GM18909 (cell line): ENCODE results near the gene STARD13.
"Not testable (repeated sequence)": the region's sequence is repeated elsewhere in the genome, so short reads cannot be mapped to it uniquely, and the experiment has no call there.

ENCODE experiments used
- ATAC-seq: cut with Tn5 transposase; IDR thresholded peaks from one replicate; pipeline ENCODE4 v1.9.1; 2021; ENCODE audit warnings: mild to moderate bottlenecking; ENCODE audit not compliant: unreplicated experiment, poor library complexity

STARD13 gene

GRCh38 chr13:33183431-33184111 lies 102.0 kb downstream of the STARD13 start:
- ATAC-seq, result peak; percentile 32

- peak; percentile 63 for ATAC-seq
Observed at GRCh38 chr13:33182729-33183128, 102.8 kb downstream of the STARD13 start.

- ATAC-seq, result no peak
Observed at GRCh38 chr13:33181264-33181663, 104.3 kb downstream of the STARD13 start.

- ATAC-seq, result no peak
Observed at GRCh38 chr13:33180122-33180804, 105.3 kb downstream of the STARD13 start.

GRCh38 chr13:33179463-33179862 lies 106.1 kb downstream of the STARD13 start:
- ATAC-seq, result no peak

GRCh38 chr13:33178209-33178840 lies 107.2 kb downstream of the STARD13 start:
- no peak for ATAC-seq

GRCh38 chr13:33177340-33178208 lies 108.0 kb downstream of the STARD13 start:
- not testable (repeated sequence) for ATAC-seq

- no peak for ATAC-seq
Observed at GRCh38 chr13:33176526-33176925, 109.0 kb downstream of the STARD13 start.

- ATAC-seq, result no peak
Observed at GRCh38 chr13:33175991-33176390, 109.6 kb downstream of the STARD13 start.

- no peak for ATAC-seq
Observed at GRCh38 chr13:33174931-33175330, 110.6 kb downstream of the STARD13 start.

- no peak for ATAC-seq
Observed at GRCh38 chr13:33174491-33174890, 111.1 kb downstream of the STARD13 start.

GRCh38 chr13:33172911-33173310 lies 112.6 kb downstream of the STARD13 start:
- no peak for ATAC-seq

- no peak for ATAC-seq
Observed at GRCh38 chr13:33172400-33172799, 113.2 kb downstream of the STARD13 start.

GRCh38 chr13:33169273-33169980 lies 116.1 kb downstream of the STARD13 start:
- ATAC-seq, result no peak

- ATAC-seq, result no peak
Observed at GRCh38 chr13:33168321-33168960, 117.1 kb downstream of the STARD13 start.

- ATAC-seq, result no peak
Observed at GRCh38 chr13:33167491-33167890, 118.1 kb downstream of the STARD13 start.

- ATAC-seq, result no peak
Observed at GRCh38 chr13:33165787-33166186, 119.8 kb downstream of the STARD13 start.

- ATAC-seq, result no peak
Observed at GRCh38 chr13:33164331-33164730, 121.2 kb downstream of the STARD13 start.

- not testable (repeated sequence) for ATAC-seq
Observed at GRCh38 chr13:33162725-33163124, 122.8 kb downstream of the STARD13 start.
